Inflammatory macrophage treated with lipopolysaccharide for 4 hours (primary cell): ENCODE measurements around the gene OGN.

Experiments
- DNase-seq: peaks from one replicate; pipeline ENCODE4 v3.0.0-alpha.2; 2020

Gene OGN

GRCh38 chr9:92342825-92343488, 61.4 kb downstream of the OGN start:
- DNase-seq: no peak

DNA sequence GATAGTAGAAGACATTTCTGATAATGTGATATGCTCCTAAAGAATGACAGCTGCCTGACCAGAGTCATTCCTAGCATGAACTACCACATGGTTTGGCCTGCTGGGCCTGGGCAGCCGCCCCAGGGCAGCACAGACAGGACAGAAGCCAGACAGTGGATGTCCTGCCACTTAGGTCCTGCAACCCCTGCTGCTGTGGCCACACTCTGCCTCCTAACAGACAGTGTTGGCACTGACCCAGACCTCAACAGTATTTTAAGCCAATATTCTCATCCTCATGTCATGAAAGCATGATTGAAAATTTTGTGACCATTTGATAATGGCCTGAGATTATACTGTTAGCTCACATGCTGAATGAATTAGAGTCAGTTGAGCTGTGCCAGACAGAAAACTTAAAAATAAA, 62.8 kb downstream of the OGN start:
- no peak for DNase-seq

DNA sequence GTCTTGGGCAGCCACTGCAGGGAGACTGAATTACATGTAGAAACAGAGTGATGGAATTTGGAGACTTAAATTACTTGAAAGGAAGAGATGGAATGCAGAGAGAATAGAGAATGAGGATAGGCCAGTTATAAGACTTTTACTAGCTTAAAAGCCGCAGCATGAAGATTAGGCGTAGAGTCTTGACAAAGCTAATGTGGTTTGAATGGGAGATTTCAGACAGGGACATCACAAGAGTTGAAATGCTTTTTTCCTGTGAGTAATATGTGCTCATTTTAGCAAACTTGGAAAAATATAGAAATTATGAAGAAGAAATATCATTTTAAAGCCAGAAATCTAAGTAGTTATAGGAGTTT, 71.1 kb downstream of the OGN start:
- no peak for DNase-seq
